HG03457 (cell line): Measurements from ENCODE around the gene PIGV.

Source experiments
- ATAC-seq: cut with Tn5 transposase; IDR thresholded peaks from one replicate; pipeline ENCODE4 v1.9.1; 2021; ENCODE audit warnings: moderate number of reproducible peaks; ENCODE audit not compliant: unreplicated experiment

The PIGV gene

DNA sequence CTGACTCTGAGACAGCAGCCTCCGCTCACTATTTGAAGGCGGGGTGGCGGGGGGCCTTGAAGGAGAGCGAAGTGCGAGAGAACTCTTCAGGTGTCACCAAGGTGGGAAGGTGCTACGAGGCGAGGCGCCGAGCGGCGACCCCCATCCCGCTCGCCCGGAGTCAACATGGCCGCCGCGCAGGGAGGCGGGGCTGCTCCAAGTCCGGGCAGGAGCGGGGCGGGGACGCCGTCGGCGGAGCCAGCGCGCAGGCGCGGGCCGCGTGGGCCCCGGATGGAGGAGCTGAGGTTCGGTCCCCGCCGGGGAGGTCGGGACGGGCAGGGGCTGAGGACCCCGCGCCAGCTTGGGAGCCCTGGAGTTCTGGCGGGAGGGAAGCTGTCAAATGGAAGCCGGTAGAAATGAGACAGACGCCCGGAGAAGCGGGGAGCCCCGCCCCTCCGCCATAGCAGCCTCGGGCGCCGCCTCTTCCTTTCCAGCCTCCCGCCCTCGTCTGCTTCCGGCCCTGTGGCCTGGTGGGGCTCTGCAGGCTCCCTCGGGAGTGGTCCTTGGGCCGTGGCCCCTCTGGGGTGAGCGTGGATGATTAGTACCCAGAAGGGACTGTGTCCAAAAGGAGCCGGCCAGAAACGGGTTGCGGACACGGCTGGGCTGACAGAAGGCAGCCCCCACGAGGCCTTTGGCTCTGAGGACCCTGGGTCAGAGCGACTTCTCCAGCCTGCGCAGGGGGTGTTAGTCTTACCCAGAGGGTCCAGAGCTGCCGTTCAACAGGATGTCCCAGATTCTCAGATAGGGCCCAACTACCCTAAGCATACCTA, at the start of gene PIGV:
PIGV (plus strand) TSS at position 245 of the 809 bp plus-strand sequence. CDS start 2,866 bp downstream, outside the sequence.
- peak; percentile 48 for ATAC-seq

DNA sequence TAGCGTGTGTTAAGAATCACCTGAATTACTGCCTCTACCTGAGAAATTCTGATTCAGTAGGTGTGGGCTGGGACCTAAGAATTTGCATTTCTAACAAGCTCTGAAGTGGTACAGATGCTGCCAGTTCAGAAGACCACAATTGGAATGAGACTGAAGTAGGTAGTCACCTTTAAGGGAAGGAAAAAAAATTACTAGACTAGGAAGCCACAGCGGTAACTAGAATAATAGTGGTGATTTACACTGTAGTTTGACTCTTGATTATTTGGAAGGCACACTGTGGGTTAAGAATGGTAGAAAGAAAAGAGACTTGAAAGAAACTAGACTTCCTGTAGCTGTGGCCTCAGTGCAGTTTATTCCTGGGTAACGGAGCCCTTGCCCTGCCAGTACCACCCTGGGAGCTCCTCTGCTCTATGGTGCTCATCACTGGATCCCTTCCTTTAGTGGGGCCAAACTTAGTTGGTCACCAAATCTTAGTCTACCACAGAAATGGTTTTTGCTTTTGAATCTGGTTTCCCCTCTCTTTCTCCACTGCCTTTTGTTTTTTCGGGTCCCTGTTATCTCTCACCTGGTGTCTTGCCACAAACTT, 48.3 kb upstream of the PIGV start:
- no peak for ATAC-seq

DNA sequence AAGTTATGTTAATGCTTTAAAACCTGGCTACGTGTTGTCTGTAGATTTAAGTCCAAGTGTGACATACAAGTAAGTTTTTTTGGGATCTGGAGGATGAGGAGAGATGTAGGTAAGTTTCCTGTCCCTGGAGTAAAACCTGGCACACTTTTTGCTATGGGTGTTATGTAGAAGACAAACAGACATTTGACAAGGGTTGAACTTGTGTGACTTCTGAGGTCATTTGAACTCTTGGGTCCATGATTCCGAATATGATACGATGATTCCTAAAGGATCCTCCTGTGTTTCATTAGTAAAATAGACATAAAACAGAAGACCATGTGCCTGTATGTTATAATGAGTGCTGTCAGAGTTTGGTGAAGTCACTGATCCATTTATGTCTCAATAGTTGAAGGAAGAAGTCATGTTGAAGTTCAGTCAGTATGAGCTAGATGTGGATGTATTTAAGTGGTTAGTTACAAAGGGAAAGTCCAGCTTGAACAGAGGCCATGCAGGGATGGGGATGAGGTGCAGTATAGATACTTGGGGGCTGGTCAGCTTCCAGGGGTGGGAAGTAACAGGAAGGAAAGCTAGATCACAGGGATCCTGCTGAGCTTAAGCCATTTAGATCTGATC, 47.6 kb upstream of the PIGV start:
- no peak for ATAC-seq

DNA sequence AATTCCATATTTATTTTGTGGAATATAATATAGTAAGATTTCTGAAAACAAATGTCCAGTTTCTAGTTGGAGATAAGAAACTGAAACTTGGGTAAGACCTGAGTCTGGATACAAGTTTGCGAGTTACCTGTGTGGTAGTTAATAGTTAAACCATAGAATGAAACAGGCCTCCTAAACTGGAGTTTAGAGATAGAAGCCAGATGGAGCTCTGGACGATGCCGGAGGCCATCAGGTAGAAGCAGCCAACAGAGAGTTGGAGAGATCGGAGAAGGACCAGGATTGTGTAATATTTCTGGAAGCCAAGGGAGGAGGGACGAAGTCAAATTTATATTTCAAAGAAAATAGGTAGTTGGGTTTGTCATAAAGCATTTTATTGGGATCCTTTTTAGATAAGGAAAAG, 46.8 kb upstream of the PIGV start:
- no peak for ATAC-seq

DNA sequence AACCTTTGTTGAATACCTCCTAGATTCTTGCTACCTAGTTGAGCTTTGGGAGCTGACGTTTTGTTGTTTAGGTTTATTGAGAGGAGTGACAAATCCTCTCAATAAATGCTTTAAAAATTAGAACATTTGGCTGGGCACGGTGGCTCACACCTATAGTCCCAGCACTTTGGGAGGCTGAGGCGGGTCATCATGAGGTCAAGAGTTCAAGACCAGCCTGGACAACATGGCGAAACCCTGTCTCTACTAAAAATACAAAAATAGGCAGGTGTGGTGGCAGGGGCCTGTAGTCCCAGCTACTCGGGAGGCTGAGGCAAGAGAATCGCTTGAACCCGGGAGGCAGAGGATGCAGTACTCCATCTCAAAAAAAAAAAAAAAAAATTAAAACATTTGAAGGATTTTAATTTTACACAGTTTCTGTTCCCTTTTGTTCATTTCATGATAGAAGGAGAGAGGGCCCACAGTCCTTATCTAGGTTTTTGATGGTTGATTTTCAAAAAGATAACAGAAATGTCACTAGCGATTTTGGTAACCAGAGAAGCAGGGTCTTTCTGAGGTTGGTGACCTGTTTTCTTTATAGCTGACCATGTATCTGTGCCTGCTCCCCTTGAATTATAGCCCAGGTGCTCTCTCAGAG, 44.2 kb upstream of the PIGV start:
- no peak for ATAC-seq

DNA sequence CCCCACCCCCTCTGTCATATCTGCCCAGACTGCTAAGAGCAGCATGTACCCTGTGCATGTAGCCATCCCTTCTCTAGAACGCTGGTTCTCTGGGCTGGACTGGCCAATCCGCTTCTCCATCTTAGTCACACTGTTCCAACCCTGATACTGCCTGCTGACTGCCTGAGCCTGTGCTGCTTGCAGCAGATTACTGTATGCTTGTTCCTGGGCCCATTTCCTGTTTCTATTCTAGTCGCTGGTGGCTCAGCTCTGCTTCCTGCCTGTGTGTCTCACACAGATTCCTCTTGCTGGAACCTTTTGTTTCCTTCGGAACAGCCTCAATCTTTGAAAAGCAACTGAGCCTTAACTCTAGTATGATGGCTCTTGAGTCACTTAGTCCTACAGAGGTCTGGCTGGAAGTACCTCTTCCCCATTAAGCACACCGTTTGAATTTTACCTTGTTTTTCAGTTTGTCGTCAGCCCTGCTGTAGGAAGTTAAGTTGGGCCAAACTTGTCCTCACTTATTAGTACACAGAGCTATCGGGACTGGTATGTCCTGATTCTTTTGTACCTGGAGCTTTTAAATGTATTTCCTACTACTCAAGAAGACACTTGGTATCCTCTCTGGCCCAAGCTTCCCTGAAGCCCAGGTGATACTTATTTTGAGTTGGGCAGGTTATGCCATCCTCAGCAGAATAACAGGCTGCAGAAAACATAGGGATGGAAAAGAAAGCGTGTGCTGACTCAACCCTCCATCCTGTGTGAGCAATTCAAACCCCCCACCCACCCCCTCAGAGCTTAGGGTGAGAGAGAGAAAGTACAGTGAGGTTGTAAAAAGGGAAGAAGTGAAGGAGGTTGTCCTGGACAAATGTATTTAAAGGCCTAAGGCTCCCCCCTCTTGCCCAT, 43.4 kb upstream of the PIGV start:
- peak; percentile 93 for ATAC-seq

DNA sequence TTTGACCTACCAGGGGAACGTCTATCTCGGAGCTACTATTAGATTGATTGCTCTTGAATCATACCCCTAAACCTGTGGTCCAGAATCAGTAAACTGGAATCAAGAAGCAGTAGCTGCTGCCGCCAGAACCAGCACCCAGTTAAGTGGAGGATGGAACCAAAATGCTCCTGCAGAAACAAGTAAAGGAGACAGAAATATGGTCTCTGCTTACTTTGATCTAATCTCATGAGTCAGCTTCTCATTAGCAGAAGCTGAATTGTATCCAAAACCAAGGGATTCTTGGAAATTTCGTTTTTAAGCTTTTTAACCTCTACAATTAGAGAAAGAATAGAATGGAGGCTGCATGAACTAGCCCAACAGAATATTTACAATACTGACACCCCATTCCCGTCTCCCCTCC, 42.6 kb upstream of the PIGV start:
- ATAC-seq, result no peak

DNA sequence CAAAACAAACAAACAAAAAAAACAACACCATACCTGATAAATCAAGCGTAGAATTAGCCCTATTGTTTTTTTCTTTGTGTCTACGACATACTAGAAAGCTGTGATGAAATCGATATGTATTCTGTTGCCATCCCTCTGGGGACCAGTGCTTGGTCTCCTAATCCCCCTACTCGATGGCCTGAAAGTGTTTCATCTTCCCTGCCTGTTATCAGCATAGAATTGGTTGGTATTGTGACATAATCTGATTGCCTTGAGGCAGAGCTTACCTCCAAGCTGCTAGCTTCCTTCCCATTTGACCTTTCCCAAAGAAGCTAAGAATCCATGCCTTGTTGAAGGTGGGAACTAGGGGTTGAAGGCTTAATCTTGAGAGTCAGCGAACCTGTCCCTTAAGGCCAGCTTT, 40.7 kb upstream of the PIGV start:
- ATAC-seq, result no peak

DNA sequence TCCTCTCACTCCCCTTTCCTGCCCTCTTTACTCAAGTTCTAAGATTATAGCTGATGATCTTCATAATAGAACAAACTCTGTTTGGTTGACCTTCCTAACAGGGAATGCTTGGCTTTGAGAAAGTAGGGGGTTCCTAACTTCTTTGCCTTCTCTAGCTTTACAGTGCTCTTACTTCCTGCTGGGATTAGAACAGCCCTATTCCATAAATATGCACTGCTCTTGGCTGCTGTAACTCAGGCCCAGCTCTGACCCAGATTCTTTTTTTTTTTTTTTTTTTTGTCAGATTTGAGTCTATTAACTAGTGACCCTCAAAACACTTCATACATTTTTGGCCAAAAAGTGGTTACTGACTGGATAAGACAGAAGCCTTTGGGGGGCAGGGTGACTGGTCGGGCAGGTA, 39.4 kb upstream of the PIGV start:
- no peak for ATAC-seq

DNA sequence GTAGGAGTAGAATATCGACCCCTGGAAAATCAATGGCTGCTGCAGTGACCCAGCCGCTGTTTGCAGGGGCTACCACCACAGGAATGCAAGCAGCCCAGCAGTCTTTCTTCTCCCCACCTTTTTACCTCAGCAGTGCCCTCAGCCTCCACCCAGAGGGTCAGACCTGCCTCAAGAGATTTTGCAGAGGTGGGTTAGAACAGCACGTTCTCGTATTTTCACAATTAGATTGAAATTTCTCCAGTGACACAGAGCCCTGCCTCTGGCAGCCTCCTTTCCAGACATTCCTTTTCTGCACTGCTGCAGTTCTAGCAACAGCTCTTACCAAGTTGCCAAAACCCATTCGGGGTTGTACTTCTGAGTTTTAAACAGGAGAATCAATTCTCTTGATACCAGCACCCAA, 38.3 kb upstream of the PIGV start:
- ATAC-seq, result no peak

DNA sequence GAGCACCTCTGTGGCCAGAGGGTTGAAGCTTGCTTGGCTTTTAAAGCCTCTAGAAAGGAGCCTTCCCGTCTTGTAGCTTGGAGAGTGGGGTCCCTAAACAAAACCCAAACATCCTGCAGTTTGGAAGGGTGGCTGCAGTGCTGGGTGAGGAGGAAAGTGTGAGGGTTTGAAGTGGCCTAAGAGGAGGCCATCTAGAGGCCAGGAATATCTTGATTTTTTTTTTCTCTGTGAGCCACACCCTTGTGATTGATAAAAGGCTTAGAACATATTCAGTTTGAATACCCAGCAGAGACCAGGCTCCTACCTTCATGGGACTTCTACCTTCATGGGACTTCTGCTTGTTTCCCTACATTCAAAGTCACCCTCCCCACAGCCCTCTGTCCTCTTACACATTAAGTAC, 37.3 kb upstream of the PIGV start:
- ATAC-seq, result no peak

DNA sequence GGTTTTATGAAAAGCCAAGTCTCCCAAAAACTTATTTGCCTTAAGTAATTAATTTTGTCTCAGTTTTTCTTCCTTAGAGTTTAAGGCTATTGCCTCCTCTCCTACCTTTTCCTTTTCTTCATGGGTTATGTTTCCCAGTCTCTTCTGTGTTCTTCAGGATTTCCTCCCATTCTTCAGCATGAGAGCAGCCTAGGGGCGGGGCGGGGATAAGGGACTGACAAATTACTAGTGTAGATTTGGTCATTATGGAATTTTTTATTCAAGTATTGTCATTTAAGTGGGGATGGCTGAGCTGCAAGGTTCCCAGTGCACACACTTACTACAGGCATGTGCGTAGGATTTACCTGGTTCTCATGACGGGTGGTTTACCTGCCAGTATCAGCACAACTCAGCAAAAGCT, 35.2 kb upstream of the PIGV start:
- ATAC-seq, result no peak

DNA sequence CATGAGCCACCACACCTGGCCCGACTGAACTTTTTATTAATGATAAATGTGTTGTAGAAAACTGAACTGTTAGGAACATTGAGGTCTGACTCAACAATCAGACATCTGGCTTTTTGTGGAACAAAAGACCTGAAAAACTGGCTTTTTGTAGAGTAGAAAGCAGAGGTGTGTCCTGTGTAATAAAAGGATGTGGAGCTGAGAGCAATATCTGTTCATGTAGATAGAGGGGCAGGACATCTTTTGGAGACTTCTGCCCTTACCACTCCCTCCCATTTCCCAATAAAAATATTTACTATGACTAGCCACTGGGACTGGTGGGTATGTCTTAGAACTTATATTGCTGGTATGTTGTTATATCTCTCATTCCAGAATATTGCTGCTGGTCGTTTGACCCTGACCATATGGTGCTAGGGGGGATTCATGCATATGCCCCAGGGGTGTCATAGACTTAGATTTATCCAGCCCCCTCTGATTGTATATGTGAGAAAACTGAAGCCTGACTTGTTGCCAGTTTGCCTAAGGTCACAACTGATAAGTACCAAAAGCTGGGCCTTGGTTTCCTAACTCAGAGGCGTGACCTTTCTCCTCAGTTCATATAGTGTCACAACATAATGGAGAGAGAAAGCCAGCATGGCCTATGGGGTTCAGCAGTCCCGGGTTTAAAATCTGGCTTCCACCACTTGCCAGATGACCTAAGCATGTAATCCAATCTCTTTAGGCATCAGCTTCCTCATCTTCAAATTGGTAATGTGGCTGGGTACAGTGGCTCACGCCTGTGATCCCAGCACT, 33.5 kb upstream of the PIGV start:
- ATAC-seq, result no peak

DNA sequence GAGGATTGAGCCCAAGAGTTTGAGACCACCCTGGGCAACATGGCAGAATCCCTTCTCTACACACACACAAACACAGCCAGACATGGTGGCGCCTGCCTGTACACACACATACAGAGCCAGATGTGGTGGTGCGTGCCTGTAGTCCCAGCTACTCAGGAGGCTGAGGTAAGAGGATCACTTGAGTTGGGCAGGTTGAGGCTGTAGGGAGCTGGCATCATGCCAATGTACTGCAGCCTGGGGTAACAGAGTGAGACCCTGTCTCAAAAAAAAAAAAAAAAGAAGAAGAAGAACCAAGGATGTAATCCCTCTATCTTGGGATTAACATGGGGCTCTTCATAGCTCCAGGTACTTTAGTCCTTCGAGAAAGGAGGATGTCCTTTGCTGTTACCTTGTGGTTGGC, 29.4 kb upstream of the PIGV start:
- ATAC-seq, result no peak

DNA sequence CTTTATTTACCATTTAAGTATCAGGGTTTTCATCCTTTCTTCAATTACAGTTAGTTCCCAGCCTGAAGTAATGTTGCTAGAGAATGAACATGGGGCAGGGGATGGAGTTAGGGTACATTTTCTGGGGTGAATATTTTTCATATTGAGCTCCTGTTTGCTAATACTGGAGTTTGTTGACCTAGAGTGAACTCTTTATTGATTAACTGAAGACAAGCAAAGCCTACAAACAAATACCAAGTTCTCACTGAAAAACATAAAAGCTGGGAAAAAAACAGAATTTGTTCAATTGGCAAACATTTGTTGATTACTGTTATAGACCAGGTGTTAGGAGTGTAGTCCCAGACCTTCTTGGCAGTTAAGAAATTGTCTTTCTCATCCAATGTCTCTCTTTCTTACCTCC, 28.2 kb upstream of the PIGV start:
- no peak for ATAC-seq

DNA sequence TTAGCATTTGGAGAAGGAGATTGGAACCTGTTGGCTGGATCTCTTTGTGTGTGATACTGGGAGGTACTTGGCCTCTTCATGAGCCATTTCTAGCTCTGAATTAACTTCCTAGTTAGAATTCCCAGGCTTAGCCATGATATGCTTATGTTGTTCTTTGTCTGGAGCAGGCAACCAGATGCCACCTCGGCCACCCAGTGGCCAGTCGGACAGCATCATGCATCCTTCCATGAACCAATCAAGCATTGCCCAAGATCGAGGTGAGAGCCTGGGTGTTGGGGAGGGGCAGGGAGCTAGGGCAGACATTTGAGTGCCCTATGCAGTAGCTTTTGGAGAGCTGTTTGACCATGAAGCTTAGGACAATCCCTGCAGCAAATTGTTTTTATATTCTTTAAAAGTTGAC, 26.5 kb upstream of the PIGV start:
- ATAC-seq, result no peak

DNA sequence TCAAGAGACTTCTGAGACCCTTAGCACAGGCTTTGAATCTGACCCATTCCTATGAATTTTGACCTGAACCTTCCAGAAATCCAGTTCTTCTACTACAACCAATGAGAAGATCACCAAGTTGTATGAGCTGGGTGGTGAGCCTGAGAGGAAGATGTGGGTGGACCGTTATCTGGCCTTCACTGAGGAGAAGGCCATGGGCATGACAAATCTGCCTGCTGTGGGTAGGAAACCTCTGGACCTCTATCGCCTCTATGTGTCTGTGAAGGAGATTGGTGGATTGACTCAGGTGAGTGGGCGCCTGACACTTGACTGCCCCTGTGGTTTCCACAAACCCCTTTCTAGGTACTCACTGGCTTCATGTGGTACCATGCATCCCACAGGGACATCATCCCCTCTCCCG, 20.0 kb upstream of the PIGV start:
- ATAC-seq, result no peak

DNA sequence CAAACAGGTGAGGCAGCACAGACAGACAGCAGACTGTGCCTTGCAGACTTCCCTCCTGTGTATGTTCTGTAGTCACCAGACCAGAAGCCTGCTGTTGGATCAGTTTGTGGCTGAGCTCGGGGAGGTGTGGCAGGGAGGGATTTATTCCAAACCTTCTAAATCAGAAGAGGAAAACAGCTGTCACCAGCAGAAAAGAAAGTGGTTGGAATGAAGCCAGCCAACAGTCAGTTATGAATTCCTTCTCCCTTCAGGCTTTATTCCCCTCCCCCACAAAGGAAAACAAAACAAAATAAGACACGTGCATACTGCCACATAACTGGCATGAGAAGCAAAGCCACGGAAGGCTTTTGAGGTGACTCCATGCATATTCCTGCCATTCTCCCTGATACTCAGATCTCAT, 19.0 kb upstream of the PIGV start:
- ATAC-seq, result no peak

DNA sequence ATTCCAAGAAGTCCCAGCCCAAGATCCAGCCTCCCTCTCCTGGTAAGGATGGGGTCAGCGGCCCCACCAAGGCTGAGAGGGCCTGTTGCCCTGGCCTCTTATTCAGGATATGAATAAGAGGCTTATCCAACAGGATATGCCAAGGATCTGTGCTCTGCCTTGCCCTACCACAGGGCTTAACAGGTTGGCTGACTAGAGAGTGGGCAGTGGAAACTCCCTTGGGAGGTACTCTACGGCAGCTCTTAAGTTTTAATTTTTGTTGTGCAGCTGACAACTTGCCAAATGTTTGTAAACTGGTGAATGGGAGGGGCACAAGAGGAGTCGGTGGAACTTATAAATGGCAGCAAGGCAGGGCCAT, 16.5 kb upstream of the PIGV start:
- ATAC-seq, result no peak

DNA sequence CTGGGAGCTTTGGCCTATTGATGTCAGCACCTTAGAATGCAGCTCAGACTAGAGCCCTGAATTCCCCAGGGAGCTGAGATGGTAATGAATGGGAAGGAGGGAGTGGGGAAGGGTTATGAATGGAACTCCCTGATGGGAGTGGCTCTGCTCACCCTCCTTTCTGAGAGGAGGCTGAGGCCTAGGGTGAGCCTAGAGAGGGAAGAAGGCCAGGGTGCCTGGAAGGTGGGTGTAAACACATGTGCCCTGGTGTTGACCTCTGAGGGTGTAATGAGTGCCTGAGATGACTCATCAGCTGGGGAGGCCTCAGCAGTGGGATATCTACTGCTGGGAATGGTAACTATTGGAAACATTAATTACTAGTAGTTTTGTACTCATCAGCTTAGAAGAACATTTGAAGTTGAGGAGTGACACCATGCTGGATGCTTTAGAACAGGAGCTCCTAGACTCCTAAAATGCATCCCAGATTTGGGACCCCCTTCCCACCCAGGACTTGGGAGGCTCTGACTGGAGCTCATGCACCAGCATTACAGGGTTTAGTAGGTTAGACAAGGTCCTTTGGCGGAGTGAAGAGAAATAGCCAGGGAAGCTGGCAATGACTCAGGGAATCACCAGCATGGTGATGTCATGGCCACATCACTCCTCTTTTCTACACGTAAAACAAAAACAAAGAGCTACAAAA, 16.0 kb upstream of the PIGV start:
- no peak for ATAC-seq
